Endothelial cell of umbilical vein (primary cell): Measurements from ENCODE around the gene CCND3. TPM values are rescaled to one million over a fixed set of nuclear protein-coding genes. Genes with fewer than 3 reads are reported as not detected.

Experiments used
- BruUV-seq: library from RNA; stranded (reverse); fragments of 400-500 nt; replicated peaks from 2 replicates; lab custom pipeline; 2021; lab: Mats Ljungman, UMichigan
- CTCF ChIA-PET: fragments of 300-600, 350-600 bp; sonication (Branson Sonifier 250); formaldehyde crosslinking; loops from one replicate; lab custom pipeline; 2021; ENCODE audit warnings: antibody characterized with exemption, inconsistent platforms; lab: Charles Lee
- POLR2A ChIA-PET: fragments of 300-600, 350-600 bp; sonication (Branson Sonifier 250); formaldehyde crosslinking; loops from one replicate; lab custom pipeline; 2021; ENCODE audit warnings: antibody characterized with exemption, inconsistent platforms; lab: Charles Lee
- DNase-seq: peaks from one replicate; pipeline ENCODE4 v3.0.0-alpha.2; 2011; ENCODE audit warnings: low read depth, low spot score
- FAIRE-seq: peaks from 2 replicates; lab custom pipeline; 2011; peaks lifted over from hg19 to GRCh38; lab: Jason Lieb, UNC
- H2AFZ ChIP-seq: 2 replicates; pipeline ENCODE4 v1.6.0; 2012; ENCODE audit warnings: low read depth, low read length, control low read depth, inconsistent platforms
- H3K27ac ChIP-seq: 2 replicates; pipeline ENCODE4 v1.5.1; 2011; ENCODE audit warnings: low read depth, mild to moderate bottlenecking, control low read depth, low read length, moderate library complexity; ENCODE audit not compliant: insufficient read depth
- H3K27me3 ChIP-seq, 2 experiments: 2 replicates each; pipeline versions ENCODE4 v1.6.0 to v1.6.1; 2011; ENCODE audit warnings: low read length in 2 of 2, mixed read lengths in 1 of 2; ENCODE audit not compliant: control insufficient read depth in 2 of 2, insufficient read depth in 2 of 2
- H3K36me3 ChIP-seq, 2 experiments: 2 replicates in 1 of 2; 3 replicates in 1 of 2; pipeline ENCODE4 v1.5.1; 2011; ENCODE audit warnings: low read length in 2 of 2, mild to moderate bottlenecking in 1 of 2, moderate library complexity in 1 of 2; ENCODE audit not compliant: control insufficient read depth in 2 of 2, insufficient read depth in 2 of 2; ENCODE audit errors: extremely low read depth in 1 of 2
- H3K4me1 ChIP-seq: 3 replicates; pipeline ENCODE4 v1.5.1; 2011; ENCODE audit warnings: mild to moderate bottlenecking, low read length; ENCODE audit not compliant: control insufficient read depth, insufficient read depth; ENCODE audit errors: extremely low read depth
- H3K4me2 ChIP-seq: 2 replicates; pipeline ENCODE4 v1.6.1; 2011; ENCODE audit warnings: low read length, control low read depth, mixed read lengths; ENCODE audit not compliant: insufficient read depth
- H3K4me3 ChIP-seq, 3 experiments: fragments of 200-600 bp in 1 of 3; sonication (generic), shearing (Covaris generic) in 1 of 3; replicated peaks in 1 of 3; 2 replicates each; pipeline ENCODE4 v1.5.1; 2011 to 2016; ENCODE audit warnings: control low read depth in 3 of 3, low read length in 3 of 3, mild to moderate bottlenecking in 2 of 3, inconsistent platforms in 1 of 3, low read depth in 1 of 3, moderate library complexity in 1 of 3; ENCODE audit not compliant: insufficient read depth in 1 of 3
- H3K79me2 ChIP-seq: 2 replicates; pipeline ENCODE4 v1.6.0; 2012; ENCODE audit warnings: low read length, inconsistent platforms; ENCODE audit not compliant: control insufficient read depth, insufficient read depth
- H3K9ac ChIP-seq: replicated peaks from 2 replicates; pipeline ENCODE3; 2011; ENCODE audit warnings: low read length, control low read depth; ENCODE audit not compliant: insufficient read depth; ENCODE audit errors: extremely low read depth
- H3K9me1 ChIP-seq: replicated peaks from 3 replicates; pipeline ENCODE4 v1.6.0; 2011; ENCODE audit warnings: mild to moderate bottlenecking, low read length; ENCODE audit not compliant: control insufficient read depth, insufficient read depth; ENCODE audit errors: extremely low read depth
- H3K9me3 ChIP-seq: replicated peaks from 2 replicates; pipeline ENCODE4 v1.5.1; 2012; ENCODE audit warnings: low read length, inconsistent platforms; ENCODE audit not compliant: control insufficient read depth, insufficient read depth
- H4K20me1 ChIP-seq: replicated peaks from 2 replicates; pipeline ENCODE3; 2011; ENCODE audit warnings: mild to moderate bottlenecking, low read length; ENCODE audit not compliant: control insufficient read depth, insufficient read depth; ENCODE audit errors: extremely low read depth
- FOS ChIP-seq: IDR thresholded peaks from 2 replicates; pipeline ENCODE4 v1.6.1; 2011; ENCODE audit warnings: mild to moderate bottlenecking, low read length, moderate library complexity, borderline replicate concordance; ENCODE audit not compliant: insufficient read depth
- GATA2 ChIP-seq: IDR thresholded peaks from 2 replicates; pipeline ENCODE4 v1.7.0; 2011; ENCODE audit warnings: low read depth, mild to moderate bottlenecking, moderate library complexity, mixed read lengths, low read length; ENCODE audit not compliant: insufficient read length, insufficient read depth
- JUN ChIP-seq: IDR thresholded peaks from 2 replicates; pipeline ENCODE4 v1.6.1; 2011; ENCODE audit warnings: borderline replicate concordance, low read depth; ENCODE audit not compliant: insufficient read length, insufficient read depth
- POLR2A ChIP-seq: IDR thresholded peaks from 2 replicates; pipeline ENCODE4 v1.6.1; 2012; ENCODE audit warnings: low read depth, mild to moderate bottlenecking, control low read depth, low read length
- POLR2AphosphoS5 ChIP-seq: IDR thresholded peaks from 2 replicates; pipeline ENCODE4 v1.6.1; 2012; ENCODE audit warnings: low read depth, mild to moderate bottlenecking, control low read depth, low read length, moderate library complexity; ENCODE audit not compliant: insufficient read depth
- dilution Hi-C: fragments of 300-500 bp; cut with MboI; formaldehyde crosslinking; loops from one replicate; pipeline ENCODE4 v1.15.0; 2019; ENCODE audit warnings: low sequenced_read_pairs; ENCODE audit not compliant: extremely low pct_ligation_motif_present
- intact Hi-C: fragments of 100-400 bp; cut with micrococcal nuclease; formaldehyde crosslinking; loops from one replicate; pipeline ENCODE4 v1.10.0; 2022
- polyA plus RNA-seq, 4 experiments: library from polyadenylated mRNA; depleted of rRNA in 3 of 4; stranded (reverse) in 3 of 4; unstranded in 1 of 4; fragments of >200 nt; gene quantifications; 2 replicates each; pipeline versions ENCODE4 v1.2.1 to v1.2.3, GENCODE V29; 2011 to 2012; ENCODE audit warnings: missing spikeins in 1 of 4
- total RNA-seq: library from RNA; stranded (reverse); gene quantifications from 2 replicates; pipeline ENCODE4 v1.2.3, GENCODE V29; 2021
- TF ChIP-seq, protein P1 (sequence below): IDR thresholded peaks from 2 replicates; pipeline ENCODE4 v1.6.1; 2011; ENCODE audit not compliant: insufficient read depth, insufficient read length

The CCND3 gene
- total and polyA plus RNA-seq, 2 donors (not counting 3 experiments of a cell fraction or from before 2014, with no cell fraction given): 87.5 to 98.7 TPM

DNA sequence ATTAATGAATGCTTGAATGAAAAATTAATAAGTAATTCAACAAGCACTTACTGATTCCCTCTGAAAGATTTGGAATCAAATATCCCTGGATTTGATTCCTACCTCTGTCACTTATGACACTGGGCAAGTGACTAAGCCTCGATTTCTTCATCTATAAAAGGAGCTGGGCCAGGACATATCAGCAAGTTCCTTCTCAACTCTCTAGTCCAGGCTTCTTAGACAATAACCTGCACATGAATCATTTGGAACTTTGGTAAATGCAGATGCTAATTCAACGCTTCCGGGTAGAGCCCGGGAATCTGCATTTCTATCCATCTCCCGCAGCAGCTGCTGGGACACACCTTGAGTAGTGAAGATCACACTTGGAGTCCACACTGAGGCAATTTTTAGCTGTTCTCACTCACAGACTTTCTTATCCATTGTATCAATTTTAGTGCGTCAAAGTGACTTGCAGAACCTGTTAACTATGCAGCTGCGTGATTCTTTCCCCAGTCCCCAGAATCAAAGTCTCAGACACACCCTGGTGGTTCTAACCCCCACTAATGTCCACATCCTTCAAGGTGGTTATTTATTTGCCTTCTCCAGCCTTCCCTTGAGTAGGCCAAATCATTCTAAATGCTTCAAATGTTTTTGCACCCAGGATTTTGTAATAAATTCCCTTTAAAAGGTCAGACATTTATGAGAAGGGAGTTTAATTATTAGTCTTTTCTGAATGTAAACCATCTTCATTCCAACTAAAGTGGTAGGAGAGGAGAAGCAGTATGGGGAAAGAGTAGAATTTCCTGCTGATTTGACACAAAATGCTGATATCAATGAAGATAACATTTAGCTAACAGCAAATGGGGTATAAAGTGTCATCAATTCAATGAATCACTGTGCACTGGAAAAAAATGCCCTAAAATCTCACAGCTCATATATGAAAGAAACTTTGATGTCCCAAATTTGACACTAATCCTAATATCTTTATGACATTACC, 26.0 kb upstream of the CCND3 start:
- Histone ChIP-seq H3K9ac (peak overlapping the region; percentile 3), H3K4me2 (peak overlapping the region; percentile 39), H3K4me1 (peaks cover 38% of the 10 kb centered on the region), H3K27ac (peak overlapping the region; percentile 58), H4K20me1 (no peaks in the 10 kb centered on the region), H3K4me3 (no peak overlapping the region), H3K9me3 (no peaks in the 10 kb centered on the region), H3K9me1 (no peaks in the 10 kb centered on the region), H3K79me2 (no peaks in the 10 kb centered on the region), H3K27me3 (no peaks in the 10 kb centered on the region), H2AFZ (no peak overlapping the region), H3K36me3 (no peaks in the 10 kb centered on the region)
- no peak for TF ChIP-seq GATA2
- peak; percentile 6 for TF ChIP-seq POLR2AphosphoS5
- TF ChIP-seq JUN: no peak
- no peak for TF ChIP-seq FOS
- TF ChIP-seq, protein P1, sequence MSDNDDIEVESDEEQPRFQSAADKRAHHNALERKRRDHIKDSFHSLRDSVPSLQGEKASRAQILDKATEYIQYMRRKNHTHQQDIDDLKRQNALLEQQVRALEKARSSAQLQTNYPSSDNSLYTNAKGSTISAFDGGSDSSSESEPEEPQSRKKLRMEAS: no peak
- TF ChIP-seq POLR2A: no peak
- dilution Hi-C loops (no loop called here), intact Hi-C loops (loop anchor here (1.0 to 5.0 kb wide), 4 partner anchors 26 to 77 kb away; partner anchors contain the start of genes BYSL, CCND3 and MED20)
- DNase-seq (no peak), FAIRE-seq (peak; percentile 21)
- ChIA-PET POLR2A (interaction anchor here (0.8 kb wide), 1 partner anchor 63 kb away, joined by 3 read pairs; no protein-coding TSS in a partner anchor), CTCF (interaction anchor here (1.0 to 1.5 kb wide), 4 partner anchors 31 to 120 kb away, joined by 3 to 5 read pairs (median 4); no protein-coding TSS in a partner anchor)
- TSS peak; percentile 39 for BruUV-seq
